ENCODE results near the gene YLPM1.

YLPM1 gene

GRCh38 chr14:74867673-74868072, 104.6 kb downstream of the YLPM1 start:
- peak; percentile 22 to 63 for DNase-seq (ENCODE audit: extremely low read depth in 1 of 2, low read depth in 1 of 2)

GRCh38 chr14:74868739-74869138, 105.6 kb downstream of the YLPM1 start:
- DNase-seq (ENCODE audit: extremely low read depth in 1 of 2, low read depth in 1 of 2): no peak

- DNase-seq (ENCODE audit: extremely low read depth in 1 of 2, low read depth in 1 of 2): no peak
Measured at GRCh38 chr14:74871819-74872218, 108.7 kb downstream of the YLPM1 start.

- no peak for DNase-seq (ENCODE audit: extremely low read depth in 1 of 2, low read depth in 1 of 2)
Measured at GRCh38 chr14:74875204-74875603, 112.1 kb downstream of the YLPM1 start.

- no peak for DNase-seq (ENCODE audit: extremely low read depth in 1 of 2, low read depth in 1 of 2)
Measured at GRCh38 chr14:74875941-74876913, 113.1 kb downstream of the YLPM1 start, which contains the start of gene PROX2. Gene PROX2 (minus strand): TSS chr14:74876145. CDS start chr14:74863834, 12,311 bp downstream.

- no peak for DNase-seq (ENCODE audit: extremely low read depth in 1 of 2, low read depth in 1 of 2)
Measured at GRCh38 chr14:74879427-74880182, 116.5 kb downstream of the YLPM1 start.

GRCh38 chr14:74881431-74882102, 118.5 kb downstream of the YLPM1 start, which contains the start of gene DLST:
Gene DLST (plus strand): TSS chr14:74881916. CDS start chr14:74881954, 38 bp downstream.
- DNase-seq (ENCODE audit: extremely low read depth in 1 of 2, low read depth in 1 of 2): peak; percentile 67 to 74

- DNase-seq (ENCODE audit: extremely low read depth in 1 of 2, low read depth in 1 of 2): peak in 1 of 2 donors; percentile 8
Measured at GRCh38 chr14:74882103-74882920, 119.2 kb downstream of the YLPM1 start.

All from stimulated activated CD8-positive, alpha-beta memory T cell treated with anti-CD3 and anti-CD28 coated beads, Interleukin-7, amount 100 ng/mL, for 48 hours (primary cell).